OCI-LY3 (cell line): ENCODE results near the gene ANKRD34A.

Experiments used
- H2AFZ ChIP-seq: fragments of 200-600, 300-600 bp; shearing (Covaris generic); 2 replicates; pipeline ENCODE4 v1.6.0; 2014; ENCODE audit warnings: antibody characterized with exemption, low read depth, low read length
- H3K27ac ChIP-seq: fragments of 200-600, 300-600 bp; sonication (generic); 2 replicates; pipeline ENCODE4 v1.5.1; 2014; ENCODE audit warnings: mild to moderate bottlenecking, low read length, moderate library complexity, mixed read lengths
- H3K27me3 ChIP-seq: fragments of 200-600, 300-600 bp; sonication (generic); 2 replicates; pipeline ENCODE4 v1.6.1; 2014; ENCODE audit warnings: low read depth, low read length, mixed read lengths
- H3K36me3 ChIP-seq: fragments of 200-600, 300-600 bp; sonication (generic); replicated peaks from 2 replicates; pipeline ENCODE3; 2014; ENCODE audit warnings: low read depth, low read length, mixed read lengths
- H3K4me1 ChIP-seq: fragments of 300-600, 200-600 bp; sonication (generic); 2 replicates; pipeline ENCODE4 v1.6.1; 2014; ENCODE audit warnings: low read length, mixed read lengths
- H3K4me2 ChIP-seq: fragments of 200-600, 300-600 bp; sonication (generic); 2 replicates; pipeline ENCODE4 v1.6.1; 2014; ENCODE audit warnings: low read length, mixed read lengths
- H3K4me3 ChIP-seq: fragments of 300-600, 200-600 bp; sonication (generic); 2 replicates; pipeline ENCODE4 v1.5.1; 2014; ENCODE audit warnings: antibody characterized with exemption, mild to moderate bottlenecking, low read length, moderate library complexity
- H3K79me2 ChIP-seq: fragments of 300-600, 200-600 bp; shearing (Covaris generic); 2 replicates; pipeline ENCODE4 v1.6.1; 2014; ENCODE audit warnings: mild to moderate bottlenecking, low read length, mixed read lengths
- H3K9ac ChIP-seq: fragments of 300-600, 200-600 bp; shearing (Covaris generic); 2 replicates; pipeline ENCODE4 v1.6.0; 2014; ENCODE audit warnings: mild to moderate bottlenecking, low read length, moderate library complexity
- H3K9me3 ChIP-seq: fragments of 200-600, 300-600 bp; shearing (Covaris generic); 2 replicates; pipeline ENCODE4 v1.6.1; 2014; ENCODE audit warnings: low read length, mixed read lengths; ENCODE audit not compliant: insufficient read depth
- H4K20me1 ChIP-seq: fragments of 200-600, 300-600 bp; sonication (generic); 2 replicates; pipeline ENCODE4 v1.6.1; 2016; ENCODE audit warnings: low read length, mixed read lengths; ENCODE audit not compliant: insufficient read depth
- EZH2phosphoT487 ChIP-seq: fragments of 200-600 bp; shearing (Covaris generic); IDR thresholded peaks from 2 replicates; pipeline ENCODE4 v1.6.1; 2018; ENCODE audit warnings: antibody characterized with exemption, mixed run types, low read depth
- TF ChIP-seq, protein P1 (sequence below): fragments of 200-600, 300-600 bp; sonication (generic); IDR thresholded peaks from 2 replicates; pipeline ENCODE4 v1.5.1; 2014; ENCODE audit warnings: antibody characterized with exemption, low read length, low read depth

The ANKRD34A gene

GRCh38 chr1:145955436-145955835, 8.9 kb downstream of the ANKRD34A start:
- no peak overlapping the region for H3K9ac ChIP-seq
- H3K36me3 ChIP-seq: no peaks in the 10 kb centered on the region
- no peak overlapping the region for H3K27ac ChIP-seq
- H3K4me1 ChIP-seq: peaks cover 22% of the 10 kb centered on the region
- H3K4me3 ChIP-seq: no peak overlapping the region
- H3K27me3 ChIP-seq: peaks cover 11% of the 10 kb centered on the region
- TF ChIP-seq, protein P1, sequence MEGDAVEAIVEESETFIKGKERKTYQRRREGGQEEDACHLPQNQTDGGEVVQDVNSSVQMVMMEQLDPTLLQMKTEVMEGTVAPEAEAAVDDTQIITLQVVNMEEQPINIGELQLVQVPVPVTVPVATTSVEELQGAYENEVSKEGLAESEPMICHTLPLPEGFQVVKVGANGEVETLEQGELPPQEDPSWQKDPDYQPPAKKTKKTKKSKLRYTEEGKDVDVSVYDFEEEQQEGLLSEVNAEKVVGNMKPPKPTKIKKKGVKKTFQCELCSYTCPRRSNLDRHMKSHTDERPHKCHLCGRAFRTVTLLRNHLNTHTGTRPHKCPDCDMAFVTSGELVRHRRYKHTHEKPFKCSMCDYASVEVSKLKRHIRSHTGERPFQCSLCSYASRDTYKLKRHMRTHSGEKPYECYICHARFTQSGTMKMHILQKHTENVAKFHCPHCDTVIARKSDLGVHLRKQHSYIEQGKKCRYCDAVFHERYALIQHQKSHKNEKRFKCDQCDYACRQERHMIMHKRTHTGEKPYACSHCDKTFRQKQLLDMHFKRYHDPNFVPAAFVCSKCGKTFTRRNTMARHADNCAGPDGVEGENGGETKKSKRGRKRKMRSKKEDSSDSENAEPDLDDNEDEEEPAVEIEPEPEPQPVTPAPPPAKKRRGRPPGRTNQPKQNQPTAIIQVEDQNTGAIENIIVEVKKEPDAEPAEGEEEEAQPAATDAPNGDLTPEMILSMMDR: no peak
- no peak for TF ChIP-seq EZH2phosphoT487
- no peak overlapping the region for H2AFZ ChIP-seq
- H3K4me2 ChIP-seq: no peak overlapping the region
- H3K9me3 ChIP-seq: no peaks in the 10 kb centered on the region
- no peaks in the 10 kb centered on the region for H4K20me1 ChIP-seq
- H3K79me2 ChIP-seq: peaks cover 19% of the 10 kb centered on the region

- Histone ChIP-seq H3K9ac (no peak overlapping the region), H3K36me3 (peaks cover 2% of the 10 kb centered on the region), H3K4me2 (no peak overlapping the region), H3K4me1 (peaks cover 21% of the 10 kb centered on the region), H3K4me3 (no peak overlapping the region), H3K27ac (no peak overlapping the region), H3K27me3 (no peaks in the 10 kb centered on the region), H2AFZ (no peak overlapping the region), H4K20me1 (no peaks in the 10 kb centered on the region), H3K9me3 (no peaks in the 10 kb centered on the region), H3K79me2 (peaks cover 19% of the 10 kb centered on the region)
- TF ChIP-seq, protein P1: no peak
- TF ChIP-seq EZH2phosphoT487: no peak
These were observed 10.5 kb downstream of the ANKRD34A start for GRCh38 chr1:145953861-145954260.

GRCh38 chr1:145952903-145953302, 11.5 kb downstream of the ANKRD34A start:
- Histone ChIP-seq H3K4me2 (no peak overlapping the region), H2AFZ (no peak overlapping the region), H3K79me2 (peaks cover 21% of the 10 kb centered on the region), H4K20me1 (no peaks in the 10 kb centered on the region), H3K9ac (no peak overlapping the region), H3K27me3 (no peaks in the 10 kb centered on the region), H3K4me3 (no peak overlapping the region), H3K4me1 (peaks cover 13% of the 10 kb centered on the region), H3K27ac (no peak overlapping the region), H3K36me3 (peaks cover 6% of the 10 kb centered on the region), H3K9me3 (no peaks in the 10 kb centered on the region)
- no peak for TF ChIP-seq EZH2phosphoT487
- TF ChIP-seq, protein P1: no peak

DNA sequence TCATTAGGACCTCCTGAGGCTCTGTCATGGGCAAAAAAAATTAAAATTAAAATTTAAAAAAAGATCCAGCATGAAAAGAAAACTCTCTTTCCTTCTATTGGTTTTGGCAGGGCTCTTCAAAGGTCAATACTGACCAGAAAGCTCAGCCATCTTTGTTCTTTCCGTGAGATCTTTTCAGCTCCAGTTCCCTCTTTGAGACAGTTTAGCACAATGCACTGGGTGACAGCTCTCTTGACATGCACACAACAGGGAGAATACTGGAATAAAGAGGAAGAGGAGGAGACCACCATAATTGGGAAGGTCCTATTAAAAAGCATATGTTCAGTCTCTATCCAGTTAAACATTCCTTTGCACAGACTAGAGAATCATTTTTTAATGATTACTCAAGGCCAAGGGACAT, 12.8 kb downstream of the ANKRD34A start:
- Histone ChIP-seq H3K27ac (no peak overlapping the region), H4K20me1 (no peaks in the 10 kb centered on the region), H3K27me3 (no peaks in the 10 kb centered on the region), H3K9ac (no peak overlapping the region), H3K79me2 (peaks cover 14% of the 10 kb centered on the region), H3K9me3 (no peaks in the 10 kb centered on the region), H3K4me2 (no peak overlapping the region), H2AFZ (no peak overlapping the region), H3K36me3 (peaks cover 6% of the 10 kb centered on the region), H3K4me1 (peaks cover 7% of the 10 kb centered on the region), H3K4me3 (no peak overlapping the region)
- no peak for TF ChIP-seq EZH2phosphoT487
- TF ChIP-seq, protein P1: no peak
